ENCODE data around the gene GAS7.
"Not testable (repeated sequence)": the region's sequence is repeated elsewhere in the genome, so short reads cannot be mapped to it uniquely, and the experiment has no call there.

GAS7 gene

DNA sequence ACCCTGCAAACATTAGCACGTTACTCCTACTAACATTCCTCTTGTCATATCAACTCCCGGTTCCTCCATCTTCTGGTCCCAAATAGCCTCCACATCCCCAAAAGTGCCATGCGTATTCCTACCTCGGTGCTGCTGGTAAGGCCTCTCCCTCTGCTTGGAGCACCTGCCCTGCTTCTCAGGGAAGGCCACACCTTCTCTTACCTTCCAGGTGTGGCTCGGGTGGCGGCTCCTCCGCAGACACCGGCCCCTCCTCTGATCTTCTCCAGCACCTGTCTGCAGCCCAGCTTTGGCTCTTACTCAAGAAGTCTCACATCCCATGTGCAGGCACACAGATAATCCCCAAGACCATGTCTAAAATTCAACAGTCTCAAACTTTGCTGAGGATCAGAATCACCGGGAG, 92.3 kb downstream of the GAS7 start:
- DNase-seq, result no peak

DNA sequence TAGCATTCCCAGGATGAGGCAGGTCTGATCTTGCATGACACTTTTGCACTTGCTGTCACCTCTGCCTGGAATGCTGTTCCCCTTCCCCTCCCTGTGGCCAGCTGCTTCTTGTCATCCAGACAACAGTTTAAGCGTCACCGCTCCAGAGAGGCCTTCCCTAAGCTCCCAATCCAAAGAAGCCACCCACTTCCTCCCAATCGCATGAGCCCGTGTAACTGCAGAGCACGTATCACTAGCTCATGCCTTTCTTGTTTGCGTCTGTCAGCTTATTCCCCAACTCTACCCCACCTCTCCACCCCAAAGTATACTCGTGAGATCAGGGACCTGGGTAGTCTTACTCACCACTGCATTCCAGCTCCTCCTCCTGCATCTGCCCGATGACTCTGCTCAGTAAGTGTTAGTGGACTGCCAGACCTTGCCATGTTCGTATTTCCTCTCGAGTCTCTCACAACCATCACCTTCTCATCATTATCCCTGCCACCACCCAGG, 92.8 kb downstream of the GAS7 start:
- DNase-seq, result no peak

DNA sequence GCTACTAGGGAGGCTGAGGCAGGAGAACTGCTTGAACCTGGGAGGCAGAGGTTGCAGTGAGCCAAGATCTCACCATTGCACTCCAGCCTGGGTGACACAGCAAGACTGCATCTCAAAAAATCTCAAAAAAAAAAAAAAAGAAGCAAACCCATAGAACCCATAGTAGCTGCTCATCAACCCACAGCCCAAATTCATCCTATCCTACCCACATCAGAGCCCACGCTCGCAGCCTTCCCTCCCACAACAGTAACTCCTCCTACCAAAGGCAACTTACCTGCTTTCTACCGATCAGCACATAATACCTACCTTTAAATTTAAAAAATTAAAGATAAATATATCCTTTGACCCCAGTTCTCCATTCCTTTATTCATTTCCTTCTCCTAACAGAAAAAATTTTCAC, 94.7 kb downstream of the GAS7 start:
- no peak for DNase-seq

DNA sequence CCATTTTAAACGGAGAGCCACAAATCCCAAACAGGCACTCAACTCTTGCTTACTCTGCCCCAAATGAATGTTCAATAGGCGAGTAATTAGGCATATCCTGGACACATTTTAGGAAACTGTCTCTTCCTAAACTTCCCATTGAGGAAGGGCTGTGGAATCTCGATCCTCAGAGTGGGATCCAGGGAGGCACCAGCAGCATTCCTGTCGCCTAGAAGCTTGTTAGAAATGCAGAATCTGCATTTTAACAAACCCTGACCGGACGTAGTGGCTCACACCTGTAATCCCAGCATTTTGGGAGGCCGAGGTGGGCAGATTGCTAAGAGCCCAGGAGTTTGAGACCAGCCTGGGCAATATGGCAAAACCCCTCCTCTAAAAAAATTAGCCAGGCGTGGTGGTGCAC, 95.6 kb downstream of the GAS7 start:
- DNase-seq, result no peak

DNA sequence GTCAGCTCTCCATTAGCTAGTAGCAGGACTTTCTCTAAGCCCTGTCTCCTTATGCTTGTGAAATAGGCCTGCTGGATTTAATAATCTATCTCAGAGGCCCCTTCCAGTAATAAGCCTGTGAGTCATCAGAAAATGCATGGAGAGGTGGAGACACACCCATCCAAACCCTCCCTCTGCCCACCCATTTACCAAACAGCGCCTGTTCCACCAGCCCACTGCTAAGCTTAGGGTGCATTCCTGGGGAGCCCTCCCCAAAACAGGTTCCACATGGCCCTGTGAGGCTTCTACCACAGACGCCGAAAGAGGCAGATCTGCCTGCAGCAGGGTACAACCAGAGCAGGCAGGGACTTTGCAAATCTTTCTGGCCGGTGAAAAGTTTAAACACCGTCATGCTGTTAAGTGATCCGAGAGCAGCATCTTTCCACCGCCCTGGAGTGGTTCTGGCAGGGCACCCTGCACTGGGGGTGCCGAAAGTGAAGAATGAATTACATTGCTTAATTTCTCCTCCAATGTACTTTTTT, 99.3 kb downstream of the GAS7 start:
- DNase-seq, result no peak

DNA sequence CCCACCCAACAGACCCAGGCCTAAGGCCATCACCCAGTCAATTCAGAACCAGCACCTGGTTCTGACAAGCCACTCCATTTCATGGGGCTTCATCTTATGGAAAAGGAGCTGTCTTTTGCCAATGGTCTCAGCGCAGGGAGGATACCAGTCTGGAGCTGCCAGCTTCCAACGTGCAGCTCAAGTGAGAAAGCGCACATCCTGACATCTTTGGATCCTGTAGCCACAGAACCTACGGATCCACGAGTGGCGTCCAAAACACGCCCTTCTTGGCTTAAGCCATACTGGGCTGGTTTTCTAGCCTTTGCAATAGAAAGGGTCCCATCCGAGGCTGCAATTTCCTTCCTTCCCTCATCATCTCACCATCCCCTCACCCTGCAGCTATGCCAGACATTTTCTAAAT, 101.8 kb downstream of the GAS7 start:
- no peak for DNase-seq

DNA sequence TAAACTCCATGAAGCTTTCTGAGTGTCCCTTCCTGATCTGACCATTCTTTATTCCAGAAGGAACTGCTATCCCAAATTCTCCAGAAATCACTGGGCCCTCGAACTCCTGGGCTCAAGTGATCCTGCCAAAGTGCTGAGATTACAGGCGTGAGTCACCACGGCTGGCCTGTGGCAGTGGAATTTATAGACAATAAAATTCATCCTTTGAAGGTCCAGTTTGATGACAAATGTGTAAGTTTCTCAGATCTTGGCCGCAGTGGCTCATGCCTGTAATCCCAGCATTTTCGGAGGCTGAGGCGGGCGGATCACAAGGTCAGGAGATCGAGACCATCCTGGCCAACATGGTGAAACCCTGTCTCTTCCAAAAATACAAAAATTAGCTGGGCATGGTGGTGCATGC, 103.1 kb downstream of the GAS7 start:
- not testable (repeated sequence) for DNase-seq

DNA sequence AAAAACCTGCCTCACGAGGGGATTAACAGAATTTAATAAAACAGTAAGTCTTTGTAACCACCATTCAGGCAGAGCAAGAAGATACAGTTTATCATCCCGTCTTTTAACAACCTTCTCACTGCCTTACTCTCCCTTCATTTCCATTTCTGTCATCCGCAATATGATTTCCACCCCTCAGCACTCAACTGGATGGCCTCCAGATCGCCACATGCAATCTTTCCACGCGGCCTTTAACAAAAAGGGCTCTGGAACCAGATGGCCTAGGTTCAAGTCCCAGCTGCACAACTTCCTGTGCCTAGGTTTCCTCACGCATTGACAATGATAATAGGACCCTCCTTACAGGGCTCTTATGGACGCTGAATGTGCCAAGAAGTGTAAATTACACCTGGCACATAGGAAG, 103.6 kb downstream of the GAS7 start:
- DNase-seq, result no peak

DNA sequence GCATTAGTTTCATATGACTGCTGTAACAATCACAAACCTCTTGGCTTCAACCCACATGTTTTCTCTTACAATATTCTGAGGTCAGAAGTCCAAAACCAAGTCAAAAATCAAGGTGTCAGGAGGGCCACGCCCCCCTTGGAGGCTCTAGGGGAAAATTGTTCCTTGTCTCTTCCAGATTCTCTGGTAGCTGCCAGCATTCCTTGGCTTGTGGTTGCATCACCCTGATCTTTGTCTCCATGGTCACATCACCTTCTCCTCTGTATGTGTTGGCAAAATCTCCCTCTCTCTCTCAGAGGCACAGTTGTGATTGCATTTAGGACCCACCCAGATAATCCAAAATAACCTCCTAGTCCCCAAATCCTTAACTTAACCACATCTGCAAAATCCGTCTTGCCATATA, 105.8 kb downstream of the GAS7 start:
- DNase-seq, result no peak

DNA sequence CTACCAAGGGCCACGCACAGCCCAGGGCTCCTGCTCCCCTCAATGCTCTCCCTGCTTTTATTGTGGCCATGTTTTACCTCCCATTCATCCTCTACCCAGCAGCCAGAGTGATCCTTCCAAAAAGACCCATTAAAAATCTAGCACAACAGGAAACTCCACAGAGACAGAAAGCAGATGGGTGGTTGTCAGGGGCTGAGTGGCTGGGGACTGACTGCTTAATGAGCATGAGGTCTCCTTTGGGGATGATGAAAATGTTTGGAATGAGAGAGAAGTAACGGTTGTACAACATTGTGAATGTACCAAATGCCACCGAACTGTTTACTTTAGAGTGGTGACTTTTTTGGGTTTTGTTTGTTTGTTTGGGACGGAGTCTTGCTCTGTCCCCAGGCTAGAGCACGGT, 107.4 kb downstream of the GAS7 start:
- DNase-seq, result no peak

DNA sequence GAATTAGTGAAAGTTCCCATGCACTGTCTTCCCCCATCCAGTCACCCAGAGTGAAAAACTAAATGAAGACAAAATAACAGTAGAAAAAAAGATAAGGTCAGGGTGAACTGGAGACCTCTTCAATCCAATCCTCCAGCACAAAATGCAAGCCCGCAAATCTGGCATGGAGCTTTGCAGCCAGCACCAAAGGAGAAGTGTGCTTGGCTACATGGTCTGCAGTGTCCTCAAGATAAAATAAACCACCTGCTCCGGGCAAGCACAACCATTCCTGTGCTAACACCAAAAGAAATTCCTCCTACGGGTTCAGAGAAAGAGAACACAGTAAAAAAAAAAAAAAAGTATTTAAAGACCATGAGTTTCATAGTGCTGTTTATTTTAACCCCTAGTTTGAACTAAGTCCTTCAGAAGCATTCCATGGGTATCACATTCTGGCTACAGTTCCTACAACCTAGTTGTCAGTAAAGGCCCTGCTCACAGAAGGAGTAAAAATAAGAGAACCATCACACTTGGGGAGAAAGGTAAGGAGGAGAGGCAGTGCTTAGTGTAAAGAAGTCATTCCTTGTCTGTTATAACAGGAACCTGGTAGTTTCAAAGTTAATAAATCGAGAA, 109.1 kb downstream of the GAS7 start:
- no peak for DNase-seq

DNA sequence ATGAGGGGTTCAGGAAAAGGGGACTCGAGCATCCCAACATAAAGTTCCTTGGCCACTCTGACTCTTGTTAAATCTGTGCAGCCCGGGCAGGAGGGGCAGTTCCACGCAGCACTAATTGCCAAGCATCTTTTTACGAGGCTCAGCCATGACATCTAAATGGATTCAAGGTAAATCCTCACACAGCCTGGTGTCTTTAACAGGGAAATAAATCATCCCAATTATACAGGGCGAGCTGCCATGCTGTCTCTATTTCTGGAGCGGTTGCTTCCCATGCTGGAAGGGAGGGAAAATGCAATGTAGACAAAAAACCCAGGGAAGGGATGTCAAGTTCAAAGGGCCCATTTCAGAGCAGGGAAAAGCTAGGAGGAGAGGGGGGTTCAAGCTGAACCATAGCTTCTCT, 110.0 kb downstream of the GAS7 start:
- no peak for DNase-seq

DNA sequence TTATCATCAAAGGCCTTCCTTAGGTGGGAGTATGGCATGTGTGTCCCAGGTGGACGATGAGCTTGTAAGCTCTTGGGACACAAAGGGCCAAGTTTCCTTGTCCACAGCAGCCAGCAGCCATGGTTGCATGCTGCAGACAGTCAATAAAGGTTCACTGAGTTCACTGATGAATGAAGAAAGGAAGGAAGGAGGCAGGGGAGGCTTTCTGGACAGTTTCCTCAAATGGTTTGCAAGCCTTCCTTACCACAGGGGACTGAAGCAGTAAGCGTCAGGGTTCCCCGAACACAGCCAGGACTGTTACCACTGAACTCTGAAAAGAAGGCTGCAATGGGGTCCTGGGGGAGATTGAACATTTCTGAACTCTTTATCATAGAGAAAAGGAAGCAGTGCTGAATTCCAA, 111.1 kb downstream of the GAS7 start:
- DNase-seq, result no peak

DNA sequence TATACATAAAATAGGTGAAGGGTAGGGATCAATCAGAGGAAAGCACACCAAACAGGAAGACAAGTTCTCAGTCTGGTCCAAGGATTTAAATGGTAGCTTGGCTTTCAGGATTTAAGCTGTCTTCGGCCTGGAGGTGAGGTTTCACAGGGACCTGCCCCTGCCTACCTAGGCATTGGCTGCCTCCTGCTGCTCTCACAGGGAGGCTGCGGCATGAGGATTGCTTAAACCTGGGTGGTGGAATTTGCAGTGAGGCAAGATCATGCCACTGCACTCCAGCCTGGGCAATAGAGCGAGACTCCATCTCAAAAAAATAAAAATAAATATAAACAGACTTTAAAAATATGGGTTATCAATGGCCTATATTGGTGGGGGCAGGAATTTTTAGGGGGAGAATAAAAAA, 114.5 kb downstream of the GAS7 start:
- no peak for DNase-seq

DNA sequence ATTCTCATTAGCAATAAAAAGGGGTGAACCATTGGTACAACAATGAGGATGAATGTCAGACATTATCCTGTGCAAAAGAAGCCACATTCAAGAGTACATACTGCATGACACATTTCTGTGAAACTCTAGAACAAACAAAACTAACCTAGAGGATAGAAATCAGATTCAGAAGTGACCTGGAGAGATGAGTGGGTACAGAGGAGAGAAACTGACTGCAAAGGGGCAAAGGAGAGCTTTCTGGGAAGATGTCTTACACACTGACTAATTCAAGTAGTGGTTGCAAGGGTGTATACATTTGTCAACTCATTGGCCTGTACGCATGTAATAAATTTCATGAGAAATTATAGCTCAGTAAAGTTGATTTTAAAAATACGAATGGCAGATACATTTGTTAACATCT, 115.6 kb downstream of the GAS7 start:
- DNase-seq, result no peak

DNA sequence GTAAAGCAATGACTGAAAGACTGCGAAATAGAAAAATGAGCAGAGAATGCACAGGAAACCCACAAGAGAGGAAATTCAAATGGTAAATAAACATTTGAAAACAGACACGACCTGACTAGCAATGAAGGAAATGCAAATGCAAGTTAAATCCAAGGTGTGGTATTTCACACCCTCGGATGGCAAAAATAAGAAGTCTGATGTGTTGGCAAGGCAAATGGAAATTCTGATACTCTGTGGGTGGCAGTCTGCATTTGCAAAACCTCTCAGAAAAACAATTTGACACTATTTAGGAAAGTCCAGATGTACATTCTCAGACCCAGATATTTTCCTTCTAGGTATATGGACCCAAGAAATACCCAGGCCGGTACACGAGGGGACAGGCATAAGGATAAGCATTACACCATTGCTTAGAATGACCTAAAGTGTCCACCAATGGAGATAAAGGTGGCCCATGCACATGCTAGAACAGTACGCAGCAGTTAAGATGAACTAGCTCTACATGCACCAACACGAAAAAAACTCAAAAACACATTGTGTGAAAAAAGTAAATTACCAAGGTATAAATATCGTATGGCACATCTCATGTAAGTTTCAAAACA, 116.7 kb downstream of the GAS7 start:
- DNase-seq, result no peak

DNA sequence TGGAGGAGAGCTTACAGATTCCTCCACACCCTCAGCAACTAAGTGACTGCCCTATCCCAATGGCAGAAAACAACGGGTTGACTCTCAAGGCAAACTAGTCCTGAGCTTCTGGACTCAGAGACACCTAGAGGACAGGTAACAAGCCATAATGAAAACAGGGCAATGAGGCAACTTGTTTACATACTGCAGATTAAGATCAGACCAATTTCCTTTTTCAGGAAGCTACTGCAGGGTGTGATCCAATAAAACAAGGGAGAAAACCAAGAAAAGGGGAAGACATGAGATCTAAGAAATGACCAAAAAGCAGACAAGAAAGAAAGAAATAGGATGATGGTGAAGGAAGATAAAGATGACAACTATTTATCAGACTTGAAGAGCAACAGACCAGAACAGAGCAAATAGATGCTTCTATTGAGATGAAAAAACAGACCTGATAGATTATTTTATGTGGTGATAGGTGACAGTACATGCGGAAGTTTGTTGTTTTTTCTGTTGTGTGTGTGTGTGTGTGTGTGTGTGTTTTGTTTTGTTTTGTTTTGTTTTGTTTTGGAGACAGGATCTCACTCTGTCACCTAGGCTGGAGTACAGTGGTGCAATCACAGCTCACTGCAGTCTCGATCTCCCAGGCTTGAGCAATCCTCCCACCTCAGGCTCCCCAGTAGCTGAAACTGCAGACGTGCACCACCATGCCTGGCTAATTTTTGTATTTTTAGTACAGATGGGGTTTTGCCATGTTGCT, 120.7 kb downstream of the GAS7 start:
- no peak for DNase-seq

DNA sequence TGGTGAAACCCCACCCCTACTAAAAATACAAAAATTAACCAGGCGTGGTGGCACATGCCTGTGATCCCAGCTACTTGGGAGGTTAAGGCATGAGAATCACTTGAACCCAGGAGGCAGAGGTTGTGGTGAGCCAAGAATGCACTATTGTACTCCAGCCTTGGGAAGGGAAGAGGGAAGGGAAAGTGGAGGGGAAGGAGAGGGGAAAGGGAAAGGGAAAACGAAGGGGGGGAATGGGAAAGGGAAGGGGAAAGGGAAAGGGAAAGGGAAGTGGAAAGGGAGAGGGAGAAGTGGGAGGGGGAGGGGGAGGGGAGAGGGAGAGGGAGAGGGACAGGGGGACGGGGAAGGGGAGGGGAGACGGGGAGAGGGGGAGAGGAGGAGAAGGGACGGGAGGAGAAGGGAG, 122.5 kb downstream of the GAS7 start:
- DNase-seq, result no peak

DNA sequence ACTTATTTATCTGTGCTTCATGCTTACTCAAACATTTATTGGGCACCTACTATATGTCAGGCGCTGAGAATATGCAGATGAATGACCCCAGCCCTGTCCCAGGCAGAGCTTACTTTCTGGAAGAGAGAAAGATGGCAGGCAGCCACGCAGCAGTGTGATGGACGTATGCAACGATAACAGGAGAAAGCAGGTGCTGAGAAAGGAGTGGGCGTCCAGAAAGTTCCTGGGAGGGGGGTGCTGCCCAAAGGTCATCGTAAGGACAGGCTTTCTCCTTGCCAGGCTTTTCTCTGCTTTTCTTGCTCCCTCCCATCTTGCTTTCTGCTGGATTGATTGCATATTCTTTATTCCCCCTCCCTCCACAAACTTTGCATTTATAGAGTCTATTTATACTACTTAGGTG, 124.5 kb downstream of the GAS7 start:
- DNase-seq, result no peak

DNA sequence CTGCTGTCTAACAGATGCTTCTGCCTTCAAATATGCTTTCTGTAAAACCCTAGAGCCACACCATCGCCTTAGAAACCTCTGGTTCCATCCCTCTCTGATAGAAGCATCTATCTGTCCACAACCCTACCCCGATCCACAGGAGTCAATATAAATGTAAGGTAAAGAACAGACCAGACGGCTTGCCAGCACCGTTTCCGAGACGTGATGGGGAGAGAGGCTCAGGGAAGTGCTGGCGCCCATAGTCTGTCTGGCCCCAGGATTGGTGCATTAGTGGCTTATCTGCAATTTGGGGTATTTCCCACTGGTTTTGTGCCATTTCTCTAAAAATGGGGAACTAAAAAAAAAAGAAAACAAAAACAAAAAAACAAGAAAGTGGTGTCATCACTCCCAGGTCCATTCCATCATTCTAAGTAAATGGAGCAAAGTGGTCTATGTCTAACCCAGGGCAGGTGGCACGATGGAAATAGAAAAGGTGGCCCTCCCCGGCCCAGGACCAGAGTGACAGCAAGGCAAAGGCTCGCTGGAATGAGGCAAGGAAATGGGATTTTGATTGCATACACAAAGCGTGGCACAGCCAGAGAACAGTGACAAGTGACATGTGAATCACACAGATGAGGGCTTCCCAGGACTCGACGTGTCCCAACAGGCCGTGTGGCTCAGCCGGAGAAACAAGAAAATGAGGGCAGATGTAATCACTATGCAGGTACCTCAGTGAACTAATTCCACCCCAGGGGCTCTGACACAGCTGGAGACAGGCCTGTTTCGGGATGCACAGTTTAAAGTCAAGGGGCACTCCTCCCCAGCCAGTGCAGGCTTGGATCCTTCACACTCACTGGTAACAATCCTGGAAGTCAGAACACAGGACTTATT, 125.6 kb downstream of the GAS7 start:
- DNase-seq, result no peak

DNA sequence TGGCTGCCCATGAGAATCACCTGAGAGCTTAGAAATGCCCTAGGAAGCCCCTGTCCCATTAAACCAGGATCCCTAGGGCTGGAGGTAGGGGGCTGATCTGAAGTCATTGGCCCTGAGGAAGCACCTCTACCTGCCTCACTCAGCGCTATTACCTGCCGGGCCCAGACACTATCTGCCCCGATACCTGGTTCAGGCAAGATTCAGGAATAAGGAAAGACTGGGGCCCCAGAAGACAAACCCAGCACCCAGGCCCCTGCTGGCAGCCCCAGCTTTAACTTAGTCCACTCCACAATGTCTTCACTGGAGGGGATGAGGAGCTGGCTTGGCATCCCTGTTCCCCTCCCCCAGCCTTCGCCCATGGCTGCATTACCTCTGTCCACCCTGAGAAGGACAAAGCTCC, 126.3 kb downstream of the GAS7 start:
- no peak for DNase-seq

DNA sequence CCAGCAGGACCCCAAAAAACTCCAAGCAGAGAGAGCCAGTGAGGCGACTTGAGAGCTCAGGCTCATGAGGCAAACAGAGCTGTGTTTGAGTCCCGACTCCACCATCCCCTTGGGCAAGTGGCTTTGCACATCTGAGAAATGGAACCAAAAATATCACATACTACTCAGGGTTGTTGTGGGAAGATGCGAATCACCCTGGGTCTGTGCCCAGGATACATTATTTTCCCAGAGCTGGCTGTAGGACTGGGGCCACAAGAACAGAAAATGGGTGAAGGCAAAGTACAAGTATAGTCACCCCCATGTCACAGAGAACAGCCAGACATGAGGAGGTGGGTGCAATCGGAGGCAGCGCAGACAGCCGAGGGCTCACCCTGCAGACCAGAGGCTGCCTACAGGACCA, 127.3 kb downstream of the GAS7 start:
- no peak for DNase-seq

DNA sequence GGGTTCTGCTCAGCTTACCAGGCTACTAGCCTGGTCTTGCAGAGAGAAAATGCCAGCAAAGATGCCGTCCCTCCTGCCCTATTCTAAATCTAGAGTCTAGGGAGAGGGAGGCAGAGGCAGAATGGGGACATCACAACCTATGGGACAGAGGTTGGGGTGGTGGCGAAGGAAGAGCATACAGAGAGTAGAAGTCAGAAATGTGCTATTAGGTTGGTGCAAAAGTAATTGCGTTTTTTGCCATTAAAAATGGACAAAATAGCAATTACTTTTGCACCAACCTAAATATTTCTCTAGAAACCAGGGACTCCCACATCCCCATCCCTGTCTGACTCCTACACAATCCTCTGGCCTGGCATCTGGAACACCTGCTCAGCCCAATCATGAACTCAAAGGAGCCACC, 127.7 kb downstream of the GAS7 start:
- no peak for DNase-seq

Measured in activated CD4-positive, alpha-beta T cell treated with anti-CD3 and anti-CD28 coated beads, Interleukin-2, Interleukin-6, amounts not matched to agents 100 ng/mL and 50 ng/mL, durations not matched to agents 16 hours and 8 hours (primary cell).